ENCODE results near the gene APOBEC3F.

GRCh38 chr22:39098576-39098975, 57.9 kb downstream of the APOBEC3F start:
- TF ChIP-seq, protein P1, sequence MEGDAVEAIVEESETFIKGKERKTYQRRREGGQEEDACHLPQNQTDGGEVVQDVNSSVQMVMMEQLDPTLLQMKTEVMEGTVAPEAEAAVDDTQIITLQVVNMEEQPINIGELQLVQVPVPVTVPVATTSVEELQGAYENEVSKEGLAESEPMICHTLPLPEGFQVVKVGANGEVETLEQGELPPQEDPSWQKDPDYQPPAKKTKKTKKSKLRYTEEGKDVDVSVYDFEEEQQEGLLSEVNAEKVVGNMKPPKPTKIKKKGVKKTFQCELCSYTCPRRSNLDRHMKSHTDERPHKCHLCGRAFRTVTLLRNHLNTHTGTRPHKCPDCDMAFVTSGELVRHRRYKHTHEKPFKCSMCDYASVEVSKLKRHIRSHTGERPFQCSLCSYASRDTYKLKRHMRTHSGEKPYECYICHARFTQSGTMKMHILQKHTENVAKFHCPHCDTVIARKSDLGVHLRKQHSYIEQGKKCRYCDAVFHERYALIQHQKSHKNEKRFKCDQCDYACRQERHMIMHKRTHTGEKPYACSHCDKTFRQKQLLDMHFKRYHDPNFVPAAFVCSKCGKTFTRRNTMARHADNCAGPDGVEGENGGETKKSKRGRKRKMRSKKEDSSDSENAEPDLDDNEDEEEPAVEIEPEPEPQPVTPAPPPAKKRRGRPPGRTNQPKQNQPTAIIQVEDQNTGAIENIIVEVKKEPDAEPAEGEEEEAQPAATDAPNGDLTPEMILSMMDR (IDR thresholded peaks at IDR 0.05), result no peak
- TF ChIP-seq EP300 (IDR thresholded peaks at IDR 0.05; ENCODE audit: low read depth) (no peak), POLR2A (IDR thresholded peaks at IDR 0.05) (no peak), POLR2AphosphoS5 (IDR thresholded peaks at IDR 0.05) (no peak)
